ENCODE results near the gene MEOX1. TPM values are rescaled to one million over a fixed set of nuclear protein-coding genes. Genes with fewer than 3 reads are reported as not detected.

MEOX1 gene
- total and polyA plus RNA-seq, 4 donors: 0.26 to 1.2 (median 0.70) TPM

GRCh38 chr17:43626023-43626422 is 35.7 kb downstream of the MEOX1 start:
- DNase-seq (no peak), ATAC-seq (ENCODE audit: insufficient read depth, low FRiP score) (no peak)
- Histone ChIP-seq H3K27me3 (ENCODE audit: control insufficient read depth in 3 of 3, insufficient read depth in 3 of 3, low read length in 2 of 3) (no peaks in the 10 kb centered on the region), H3K4me1 (ENCODE audit: control insufficient read depth in 5 of 5, insufficient read depth in 5 of 5, low read length in 5 of 5) (peaks cover 0 to 8% (median 0%) of the 10 kb centered on the region in 5 donors), H3K36me3 (ENCODE audit: control insufficient read depth in 4 of 4, insufficient read depth in 4 of 4, low read length in 4 of 4) (no peaks in the 10 kb centered on the region), H3K27ac (ENCODE audit: low read depth in 1 of 2, low read length in 1 of 2) (no peak overlapping the region), H3K4me3 (no peak overlapping the region), H3K9ac (ENCODE audit: insufficient read depth in 1 of 2, low read length in 2 of 2) (no peak overlapping the region), H3K9me3 (ENCODE audit: control insufficient read depth in 4 of 4, insufficient read depth in 3 of 4, low read length in 3 of 4) (peaks cover 0 to 2% (median 0%) of the 10 kb centered on the region in 4 donors)
- no peak for TF ChIP-seq CTCF (IDR thresholded peaks at IDR 0.05; ENCODE audit: control extremely low read depth, extremely low read depth)
- WGBS, 2 donors: 93 to 98% methylated on average over 3 of the region's 3 CpGs

GRCh38 chr17:43625606-43626005 is 36.1 kb downstream of the MEOX1 start:
- Histone ChIP-seq H3K36me3 (ENCODE audit: control insufficient read depth in 4 of 4, insufficient read depth in 4 of 4, low read length in 4 of 4) (no peaks in the 10 kb centered on the region), H3K27ac (ENCODE audit: low read depth in 1 of 2, low read length in 1 of 2) (no peak overlapping the region), H3K9ac (ENCODE audit: insufficient read depth in 1 of 2, low read length in 2 of 2) (no peak overlapping the region), H3K27me3 (ENCODE audit: control insufficient read depth in 3 of 3, insufficient read depth in 3 of 3, low read length in 2 of 3) (no peaks in the 10 kb centered on the region), H3K9me3 (ENCODE audit: control insufficient read depth in 4 of 4, insufficient read depth in 3 of 4, low read length in 3 of 4) (peaks cover 0 to 2% (median 0%) of the 10 kb centered on the region in 4 donors), H3K4me1 (ENCODE audit: control insufficient read depth in 5 of 5, insufficient read depth in 5 of 5, low read length in 5 of 5) (peaks cover 0 to 8% (median 0%) of the 10 kb centered on the region in 5 donors), H3K4me3 (no peak overlapping the region)
- no peak for TF ChIP-seq CTCF (IDR thresholded peaks at IDR 0.05; ENCODE audit: control extremely low read depth, extremely low read depth)
- DNase-seq (no peak), ATAC-seq (ENCODE audit: insufficient read depth, low FRiP score) (no peak)

GRCh38 chr17:43620581-43620980 is 41.1 kb downstream of the MEOX1 start:
- no peak for DNase-seq
- peaks cover 0 to 2% (median 0%) of the 10 kb centered on the region in 4 donors for H3K9me3 ChIP-seq (ENCODE audit: control insufficient read depth in 4 of 4, insufficient read depth in 3 of 4, low read length in 3 of 4)
- H3K9ac ChIP-seq (ENCODE audit: insufficient read depth in 1 of 2, low read length in 2 of 2): no peak overlapping the region
- H3K4me3 ChIP-seq: no peak overlapping the region
- H3K27ac ChIP-seq (ENCODE audit: low read depth in 1 of 2, low read length in 1 of 2): no peak overlapping the region
- no peaks in the 10 kb centered on the region for H3K4me1 ChIP-seq (ENCODE audit: control insufficient read depth in 5 of 5, insufficient read depth in 5 of 5, low read length in 5 of 5)
- no peak for ATAC-seq (ENCODE audit: insufficient read depth, low FRiP score)
- no peak for TF ChIP-seq CTCF (IDR thresholded peaks at IDR 0.05; ENCODE audit: control extremely low read depth, extremely low read depth)
- H3K27me3 ChIP-seq (ENCODE audit: control insufficient read depth in 3 of 3, insufficient read depth in 3 of 3, low read length in 2 of 3): no peaks in the 10 kb centered on the region
- H3K36me3 ChIP-seq (ENCODE audit: control insufficient read depth in 4 of 4, insufficient read depth in 4 of 4, low read length in 4 of 4): no peaks in the 10 kb centered on the region
- WGBS, 2 donors: 57 to 62% methylated on average over 2 of the region's 2 CpGs

GRCh38 chr17:43620147-43620546 is 41.6 kb downstream of the MEOX1 start:
- no peak for ATAC-seq (ENCODE audit: insufficient read depth, low FRiP score)

More at GRCh38 chr17:43620147-43620546, 41.6 kb downstream of the MEOX1 start:
- H3K27ac ChIP-seq (ENCODE audit: low read depth in 1 of 2, low read length in 1 of 2): no peak overlapping the region
- H3K9ac ChIP-seq (ENCODE audit: insufficient read depth in 1 of 2, low read length in 2 of 2): no peak overlapping the region
- no peak for DNase-seq
- WGBS, 2 donors: 89 to 93% methylated on average over 9 of the region's 9 CpGs
- no peaks in the 10 kb centered on the region for H3K36me3 ChIP-seq (ENCODE audit: control insufficient read depth in 4 of 4, insufficient read depth in 4 of 4, low read length in 4 of 4)
- no peak for TF ChIP-seq CTCF (IDR thresholded peaks at IDR 0.05; ENCODE audit: control extremely low read depth, extremely low read depth)
- peaks cover 0 to 2% (median 0%) of the 10 kb centered on the region in 4 donors for H3K9me3 ChIP-seq (ENCODE audit: control insufficient read depth in 4 of 4, insufficient read depth in 3 of 4, low read length in 3 of 4)
- H3K4me3 ChIP-seq: no peak overlapping the region
- no peaks in the 10 kb centered on the region for H3K27me3 ChIP-seq (ENCODE audit: control insufficient read depth in 3 of 3, insufficient read depth in 3 of 3, low read length in 2 of 3)
- H3K4me1 ChIP-seq (ENCODE audit: control insufficient read depth in 5 of 5, insufficient read depth in 5 of 5, low read length in 5 of 5): no peaks in the 10 kb centered on the region
